H9 (cell line): ENCODE measurements around the gene HSPA5. TPM values are rescaled to one million over a fixed set of nuclear protein-coding genes. Genes with fewer than 3 reads are reported as not detected.
A peak's percentile ranks its signal among the peaks of the same experiment; 100 is the strongest.
"Not testable (repeated sequence)": the region's sequence is repeated elsewhere in the genome, so short reads cannot be mapped to it uniquely, and the experiment has no call there.

Experiments used
- DNase-seq: peaks from one replicate; pipeline ENCODE4 v3.0.0-alpha.2; 2017
- H2AFZ ChIP-seq: one replicate; pipeline ENCODE4 v1.6.1; 2013; ENCODE audit warnings: mild to moderate bottlenecking, low read length, control low read depth, moderate library complexity
- H2AK5ac ChIP-seq: 2 replicates; pipeline ENCODE4 v1.6.1; 2013; ENCODE audit warnings: low read length, control low read depth, mixed read lengths; ENCODE audit not compliant: insufficient read length
- H2BK120ac ChIP-seq: one replicate; pipeline ENCODE4 v1.6.1; 2013; ENCODE audit warnings: low read depth, mild to moderate bottlenecking, low read length, control low read depth, inconsistent platforms; ENCODE audit not compliant: poor library complexity, severe bottlenecking
- H2BK12ac ChIP-seq: 2 replicates; pipeline ENCODE4 v1.6.1; 2013; ENCODE audit warnings: low read length, control low read depth, mixed read lengths, low read depth; ENCODE audit not compliant: insufficient read length
- H2BK15ac ChIP-seq: 2 replicates; pipeline ENCODE4 v1.6.1; 2013; ENCODE audit warnings: low read depth, low read length, control low read depth
- H2BK20ac ChIP-seq: one replicate; pipeline ENCODE4 v1.6.1; 2013; ENCODE audit warnings: low read depth, mild to moderate bottlenecking, low read length, control low read depth, inconsistent platforms; ENCODE audit not compliant: poor library complexity, severe bottlenecking
- H2BK5ac ChIP-seq: 2 replicates; pipeline ENCODE4 v1.6.1; 2013; ENCODE audit warnings: low read length, control low read depth, mixed read lengths; ENCODE audit not compliant: insufficient read length
- H3K14ac ChIP-seq: 2 replicates; pipeline ENCODE4 v1.6.1; 2013; ENCODE audit warnings: low read length, control low read depth; ENCODE audit not compliant: insufficient read depth
- H3K18ac ChIP-seq: 2 replicates; pipeline ENCODE4 v1.6.1; 2013; ENCODE audit warnings: low read depth, mild to moderate bottlenecking, mixed read lengths, low read length, control low read depth; ENCODE audit not compliant: insufficient read length
- H3K23ac ChIP-seq: 2 replicates; pipeline ENCODE4 v1.6.1; 2013; ENCODE audit warnings: low read length, control low read depth, mixed read lengths, low read depth; ENCODE audit not compliant: insufficient read length
- H3K23me2 ChIP-seq: 2 replicates; pipeline ENCODE4 v1.6.1; 2013; ENCODE audit warnings: low read depth, mild to moderate bottlenecking, mixed read lengths, low read length, control low read depth; ENCODE audit not compliant: insufficient read length, poor library complexity, severe bottlenecking
- H3K27ac ChIP-seq: 2 replicates; pipeline ENCODE4 v1.5.1; 2013; ENCODE audit warnings: low read length, control low read depth, mixed read lengths, low read depth; ENCODE audit not compliant: insufficient read length
- H3K27me3 ChIP-seq: 2 replicates; pipeline ENCODE4 v1.6.1; 2013; ENCODE audit warnings: low read length, control low read depth, inconsistent platforms; ENCODE audit not compliant: insufficient read depth
- H3K4ac ChIP-seq: 2 replicates; pipeline ENCODE4 v1.6.1; 2013; ENCODE audit warnings: low read depth, mild to moderate bottlenecking, control low read depth, inconsistent platforms, low read length, moderate library complexity
- H3K4me1 ChIP-seq: 2 replicates; pipeline ENCODE4 v1.6.1; 2013; ENCODE audit warnings: low read length, control low read depth, inconsistent platforms; ENCODE audit not compliant: insufficient read depth
- H3K4me2 ChIP-seq: 2 replicates; pipeline ENCODE4 v1.6.1; 2013; ENCODE audit warnings: low read length, control low read depth, mixed read lengths; ENCODE audit not compliant: insufficient read length, insufficient read depth
- H3K56ac ChIP-seq: 2 replicates; pipeline ENCODE4 v1.6.1; 2013; ENCODE audit warnings: low read depth, mild to moderate bottlenecking, mixed read lengths, low read length, control low read depth; ENCODE audit not compliant: insufficient read length
- H3K79me1 ChIP-seq: 2 replicates; pipeline ENCODE4 v1.6.1; 2013; ENCODE audit warnings: low read depth, mild to moderate bottlenecking, moderate library complexity, low read length, control low read depth, inconsistent platforms; ENCODE audit not compliant: insufficient read depth, poor library complexity, severe bottlenecking
- H3K79me2 ChIP-seq: 2 replicates; pipeline ENCODE4 v1.6.1; 2013; ENCODE audit warnings: low read length, control low read depth, inconsistent platforms; ENCODE audit not compliant: insufficient read depth
- H3K9ac ChIP-seq: 2 replicates; pipeline ENCODE4 v1.6.1; 2013; ENCODE audit warnings: low read length, control low read depth, mixed read lengths; ENCODE audit not compliant: insufficient read length; ENCODE audit errors: extremely low read depth
- H3K9me3 ChIP-seq: one replicate; pipeline ENCODE4 v1.6.1; 2013; ENCODE audit warnings: low read depth, low read length, inconsistent platforms; ENCODE audit not compliant: control insufficient read depth
- H3T11ph ChIP-seq: one replicate; pipeline ENCODE4 v1.6.1; 2013; ENCODE audit warnings: mild to moderate bottlenecking, low read length, control low read depth, inconsistent platforms
- H4K20me1 ChIP-seq: one replicate; pipeline ENCODE4 v1.6.1; 2013; ENCODE audit not compliant: control insufficient read depth, insufficient read length, insufficient read depth
- H4K5ac ChIP-seq: 2 replicates; pipeline ENCODE4 v1.6.1; 2013; ENCODE audit warnings: low read depth, mild to moderate bottlenecking, mixed read lengths, low read length, control low read depth; ENCODE audit not compliant: insufficient read length
- H4K8ac ChIP-seq: replicated peaks from 2 replicates; pipeline ENCODE4 v1.6.1; 2013; ENCODE audit warnings: low read length, control low read depth, mixed read lengths, low read depth; ENCODE audit not compliant: insufficient read length
- H4K91ac ChIP-seq: 2 replicates; pipeline ENCODE4 v1.6.1; 2013; ENCODE audit warnings: low read depth, mild to moderate bottlenecking, moderate library complexity, mixed read lengths, low read length, control low read depth; ENCODE audit not compliant: insufficient read length
- H3K27ac Mint-ChIP-seq, 3 experiments: 2 replicates in 2 of 3; 3 replicates in 1 of 3; pipeline ENCODE4 v1.8.0; 2020 to 2021; ENCODE audit warnings: mixed read lengths in 3 of 3, mild to moderate bottlenecking in 1 of 3, moderate library complexity in 1 of 3
- H3K27me3 Mint-ChIP-seq: 2 replicates; pipeline ENCODE4 v1.8.0; 2021; ENCODE audit warnings: low read depth, mild to moderate bottlenecking, moderate library complexity, mixed read lengths
- H3K36me3 Mint-ChIP-seq, 3 experiments: 2 replicates in 2 of 3; 3 replicates in 1 of 3; pipeline ENCODE4 v1.8.0; 2020 to 2021; ENCODE audit warnings: low read depth in 3 of 3, mixed read lengths in 3 of 3; ENCODE audit not compliant: insufficient read depth in 1 of 3
- H3K4me1 Mint-ChIP-seq, 2 experiments: 2 replicates each; pipeline ENCODE4 v1.8.0; 2020; ENCODE audit warnings: mixed read lengths in 2 of 2
- H3K4me3 Mint-ChIP-seq, 2 experiments: 2 replicates in 1 of 2; 3 replicates in 1 of 2; pipeline ENCODE4 v1.8.0; 2020 to 2021; ENCODE audit warnings: mild to moderate bottlenecking in 2 of 2, mixed read lengths in 2 of 2, moderate library complexity in 1 of 2
- H3K9me3 Mint-ChIP-seq, 2 experiments: 2 replicates in 1 of 2; 3 replicates in 1 of 2; pipeline ENCODE4 v1.8.0; 2020; ENCODE audit warnings: mild to moderate bottlenecking in 2 of 2, mixed read lengths in 2 of 2, moderate library complexity in 1 of 2
- WGBS: extraction: QIAGEN DNeasy Blood & Tissue Kit; methylation state at CpG from one replicate; pipeline ENCODE4 v1.1.7; 2013; ENCODE audit warnings: missing lambda C conversion rate, low lambda C conversion rate, mixed read lengths; ENCODE audit not compliant: insufficient read length; ENCODE audit errors: extremely low coverage; 5-methylcytosine and 5-hydroxymethylcytosine counted together
- total RNA-seq: library from RNA; stranded (reverse); gene quantifications from 2 replicates; pipeline ENCODE4 v1.2.1, GENCODE V29; 2021
- TF ChIP-seq, protein P1 (sequence below): fragments of 200-600 bp; sonication (generic); conservative IDR thresholded peaks from 3 replicates; pipeline ENCODE4 v1.8.0; 2021; ENCODE audit warnings: antibody characterized with exemption, mild to moderate bottlenecking

HSPA5 gene
- total RNA-seq, 1 experiment from 2014 or later: 240 TPM

DNA sequence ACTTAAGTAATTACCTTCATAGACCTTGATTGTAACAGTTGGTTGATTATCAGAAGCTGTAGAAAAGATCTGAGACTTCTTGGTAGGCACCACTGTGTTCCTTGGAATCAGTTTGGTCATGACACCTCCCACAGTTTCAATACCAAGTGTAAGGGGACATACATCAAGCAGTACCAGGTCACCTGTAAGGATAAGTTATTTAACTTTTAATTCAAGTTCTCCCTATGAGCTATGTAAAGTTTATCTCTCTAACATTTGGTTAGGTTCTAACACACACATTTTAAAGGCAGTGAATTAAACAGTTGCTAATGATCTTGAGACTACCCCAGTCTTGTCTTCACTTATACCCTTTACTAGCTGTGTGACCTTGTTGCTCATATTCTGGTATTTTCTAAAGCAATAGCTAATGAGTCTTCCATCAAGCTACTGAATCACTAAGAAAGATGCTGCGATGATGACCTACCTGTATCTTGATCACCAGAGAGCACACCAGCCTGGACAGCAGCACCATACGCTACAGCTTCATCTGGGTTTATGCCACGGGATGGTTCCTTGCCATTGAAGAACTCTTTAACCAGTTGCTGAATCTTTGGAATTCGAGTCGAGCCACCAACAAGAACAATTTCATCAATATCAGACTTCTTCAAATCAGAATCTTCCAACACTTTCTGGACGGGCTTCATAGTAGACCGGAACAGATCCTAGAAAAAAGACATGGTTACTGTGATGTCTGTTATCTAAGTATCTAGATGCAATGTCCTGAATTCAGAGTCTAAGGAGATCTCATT lies 2.8 kb downstream of the HSPA5 start:
- H3K4me1 Mint-ChIP-seq: peaks cover 24 to 28% of the 10 kb centered on the region in 2 experiments

DNA sequence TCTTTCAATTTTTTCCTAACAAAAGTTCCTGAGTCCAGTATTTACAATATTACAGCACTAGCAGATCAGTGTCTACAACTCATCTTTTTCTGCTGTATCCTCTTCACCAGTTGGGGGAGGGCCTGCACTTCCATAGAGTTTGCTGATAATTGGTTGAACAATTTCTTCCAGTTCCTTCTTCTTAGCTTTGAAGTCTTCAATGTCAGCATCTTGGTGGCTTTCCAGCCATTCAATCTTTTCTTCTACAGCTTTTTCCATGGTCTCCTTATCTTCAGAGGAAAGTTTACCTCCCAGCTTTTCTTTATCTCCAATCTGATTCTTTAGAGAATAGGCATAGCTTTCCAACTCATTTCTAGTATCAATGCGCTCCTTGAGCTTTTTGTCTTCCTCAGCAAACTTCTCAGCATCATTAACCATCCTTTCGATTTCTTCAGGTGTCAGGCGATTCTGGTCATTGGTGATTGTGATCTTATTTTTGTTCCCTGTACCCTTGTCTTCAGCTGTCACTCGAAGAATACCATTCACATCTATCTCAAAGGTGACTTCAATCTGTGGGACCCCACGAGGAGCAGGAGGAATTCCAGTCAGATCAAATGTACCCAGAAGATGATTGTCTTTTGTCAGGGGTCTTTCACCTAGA lies 4.5 kb downstream of the HSPA5 start:
- not testable (repeated sequence) for H3K23me2 ChIP-seq, H3K4me1 ChIP-seq, H3K9ac ChIP-seq, H3T11ph ChIP-seq, H4K20me1 ChIP-seq, H2BK120ac ChIP-seq, H3K9me3 ChIP-seq, H2AFZ ChIP-seq, H2AK5ac ChIP-seq, H3K79me1 ChIP-seq, H3K9me3 Mint-ChIP-seq, H2BK12ac ChIP-seq, H3K4ac ChIP-seq, H4K91ac ChIP-seq, H3K56ac ChIP-seq, H3K23ac ChIP-seq, H3K14ac ChIP-seq, H3K4me2 ChIP-seq, H2BK5ac ChIP-seq, H3K18ac ChIP-seq, H4K8ac ChIP-seq, H3K27me3 ChIP-seq, H3K27ac ChIP-seq, DNase-seq, H2BK20ac ChIP-seq, H2BK15ac ChIP-seq, H4K5ac ChIP-seq, H3K27me3 Mint-ChIP-seq
- H3K36me3 Mint-ChIP-seq: peaks cover 53 to 76% (median 68%) of the 10 kb centered on the region in 3 experiments
- H3K27ac Mint-ChIP-seq: peak overlapping the region in 1 of 3 experiments; percentile 58; a peak in 1 of 7 replicates
- peak overlapping the region in 1 of 2 experiments; percentile 4; a peak in 1 of 5 replicates for H3K4me3 Mint-ChIP-seq
- H3K4me1 Mint-ChIP-seq: peaks cover 19 to 21% of the 10 kb centered on the region in 2 experiments
- WGBS: no CpG with 5 or more reads among the region's 5 CpGs
- H3K79me2 ChIP-seq: peaks cover 11% of the 10 kb centered on the region; the same call in 1 of the 2 replicates

More for the DNA sequence above, 2.8 kb downstream of the HSPA5 start:
- no peak overlapping the region for H3K4ac ChIP-seq
- no peak overlapping the region for H4K5ac ChIP-seq
- peaks cover 11% of the 10 kb centered on the region; the same call in 1 of the 2 replicates for H3K79me2 ChIP-seq
- H3K4me3 Mint-ChIP-seq: peak overlapping the region; percentile 97 to 98
- H3K9me3 ChIP-seq: no peaks in the 10 kb centered on the region
- H3K27ac ChIP-seq: no peak overlapping the region
- H3K27me3 Mint-ChIP-seq: no peaks in the 10 kb centered on the region; the same call in 1 of the 2 replicates
- peak overlapping the region in 1 of 3 experiments; percentile 21; a peak in 1 of 7 replicates for H3K27ac Mint-ChIP-seq
- H3K4me1 ChIP-seq: no peaks in the 10 kb centered on the region
- no peak overlapping the region for H2BK20ac ChIP-seq
- H3K79me1 ChIP-seq: peaks cover 4% of the 10 kb centered on the region
- H3K9me3 Mint-ChIP-seq: peaks cover 0 to 4% of the 10 kb centered on the region in 2 experiments; a peak in 1 of 5 replicates
- no peak overlapping the region for H3K4me2 ChIP-seq
- H2BK5ac ChIP-seq: no peak overlapping the region
- H3K14ac ChIP-seq: no peak overlapping the region
- H4K91ac ChIP-seq: no peak overlapping the region
- no peak overlapping the region for H2AK5ac ChIP-seq
- no peak overlapping the region for H4K8ac ChIP-seq
- no CpG with 5 or more reads among the region's 7 CpGs for WGBS
- peaks cover 2% of the 10 kb centered on the region for H4K20me1 ChIP-seq
- H3K9ac ChIP-seq: no peak overlapping the region
- no peak overlapping the region for H3K23ac ChIP-seq
- no peak overlapping the region for H3T11ph ChIP-seq
- no peak for DNase-seq
- no peak overlapping the region for H2BK12ac ChIP-seq
- TF ChIP-seq, protein P1, sequence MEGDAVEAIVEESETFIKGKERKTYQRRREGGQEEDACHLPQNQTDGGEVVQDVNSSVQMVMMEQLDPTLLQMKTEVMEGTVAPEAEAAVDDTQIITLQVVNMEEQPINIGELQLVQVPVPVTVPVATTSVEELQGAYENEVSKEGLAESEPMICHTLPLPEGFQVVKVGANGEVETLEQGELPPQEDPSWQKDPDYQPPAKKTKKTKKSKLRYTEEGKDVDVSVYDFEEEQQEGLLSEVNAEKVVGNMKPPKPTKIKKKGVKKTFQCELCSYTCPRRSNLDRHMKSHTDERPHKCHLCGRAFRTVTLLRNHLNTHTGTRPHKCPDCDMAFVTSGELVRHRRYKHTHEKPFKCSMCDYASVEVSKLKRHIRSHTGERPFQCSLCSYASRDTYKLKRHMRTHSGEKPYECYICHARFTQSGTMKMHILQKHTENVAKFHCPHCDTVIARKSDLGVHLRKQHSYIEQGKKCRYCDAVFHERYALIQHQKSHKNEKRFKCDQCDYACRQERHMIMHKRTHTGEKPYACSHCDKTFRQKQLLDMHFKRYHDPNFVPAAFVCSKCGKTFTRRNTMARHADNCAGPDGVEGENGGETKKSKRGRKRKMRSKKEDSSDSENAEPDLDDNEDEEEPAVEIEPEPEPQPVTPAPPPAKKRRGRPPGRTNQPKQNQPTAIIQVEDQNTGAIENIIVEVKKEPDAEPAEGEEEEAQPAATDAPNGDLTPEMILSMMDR: no peak
- H2BK15ac ChIP-seq: no peak overlapping the region
- H3K18ac ChIP-seq: no peak overlapping the region
- no peak overlapping the region for H2BK120ac ChIP-seq
- H3K36me3 Mint-ChIP-seq: peaks cover 46 to 69% (median 62%) of the 10 kb centered on the region in 3 experiments
- no peaks in the 10 kb centered on the region for H3K27me3 ChIP-seq
- H3K56ac ChIP-seq: no peak overlapping the region
- H3K23me2 ChIP-seq: no peaks in the 10 kb centered on the region
- no peak overlapping the region for H2AFZ ChIP-seq
